OCI-M2 (cell line): ENCODE data around the gene RRH.

ENCODE experiments used
- DNase-seq: peaks from one replicate; lab custom pipeline; 2025; ENCODE audit not compliant: unreplicated experiment; lab: John Stamatoyannopoulos, UW

The RRH gene

GRCh38 chr4:109879636-109880314, 52.0 kb downstream of the RRH start:
- no peak for DNase-seq

- no peak for DNase-seq
These were observed 58.5 kb downstream of the RRH start for GRCh38 chr4:109886303-109886702.

GRCh38 chr4:109887071-109887470, 59.3 kb downstream of the RRH start:
- DNase-seq: no peak

- no peak for DNase-seq
These were observed 62.3 kb downstream of the RRH start for GRCh38 chr4:109890076-109890475.
